Measurements from ENCODE around the gene ELN. TPM values are rescaled to one million over a fixed set of nuclear protein-coding genes. Genes with fewer than 3 reads are reported as not detected.

Gene ELN
- total RNA-seq, 2 experiments from 2014 or later: not detected

DNA sequence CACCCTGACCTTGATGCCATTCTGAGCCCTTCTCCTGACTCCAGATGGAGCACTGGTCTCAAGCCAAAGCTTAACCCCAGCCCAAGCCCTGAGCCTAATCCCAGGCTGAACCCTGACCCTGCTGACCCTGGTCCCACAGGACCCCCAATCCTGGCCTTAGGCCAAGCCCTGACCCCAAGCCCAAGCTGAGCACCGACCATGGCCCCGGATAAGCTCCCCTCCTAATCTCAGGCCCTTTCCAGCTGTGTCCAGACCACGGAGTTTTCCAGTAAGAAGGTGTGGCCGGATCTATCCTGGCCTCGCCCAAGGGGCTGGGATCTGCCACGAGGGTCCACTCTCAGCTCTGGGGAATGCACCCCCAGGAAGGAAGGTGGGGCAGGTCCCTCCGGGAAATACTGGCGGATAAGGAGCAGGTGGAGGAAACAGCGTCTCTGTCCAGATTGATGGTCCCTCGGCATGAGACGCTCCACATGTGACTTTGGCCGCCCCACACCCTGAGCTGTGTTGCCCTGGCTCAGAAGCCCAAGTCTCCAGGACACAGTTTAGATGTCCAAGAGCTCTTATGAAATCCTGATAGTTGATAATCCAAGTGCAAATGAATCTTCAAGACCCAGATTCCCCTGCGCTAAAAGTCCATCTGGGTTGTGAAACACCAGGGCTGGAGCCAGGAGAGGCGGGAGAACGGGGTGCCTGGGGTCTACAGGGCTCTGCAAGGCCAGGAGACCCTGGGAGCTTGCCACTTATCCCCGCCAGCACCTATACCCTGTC is 10.4 kb downstream of the ELN start:
- no peak overlapping the region for H3K4me3 ChIP-seq (ENCODE audit: low read length)
- DNase-seq: no peak
- peaks cover 5% of the 10 kb centered on the region for H3K27me3 Mint-ChIP-seq
- H3K9me3 ChIP-seq (ENCODE audit: control insufficient read depth in 1 of 2, insufficient read depth in 1 of 2, low read length in 2 of 2): no peaks in the 10 kb centered on the region
- no peak overlapping the region for H3K27ac ChIP-seq (ENCODE audit: low read depth in 1 of 2, low read length in 2 of 2)
- TF ChIP-seq, protein P1, sequence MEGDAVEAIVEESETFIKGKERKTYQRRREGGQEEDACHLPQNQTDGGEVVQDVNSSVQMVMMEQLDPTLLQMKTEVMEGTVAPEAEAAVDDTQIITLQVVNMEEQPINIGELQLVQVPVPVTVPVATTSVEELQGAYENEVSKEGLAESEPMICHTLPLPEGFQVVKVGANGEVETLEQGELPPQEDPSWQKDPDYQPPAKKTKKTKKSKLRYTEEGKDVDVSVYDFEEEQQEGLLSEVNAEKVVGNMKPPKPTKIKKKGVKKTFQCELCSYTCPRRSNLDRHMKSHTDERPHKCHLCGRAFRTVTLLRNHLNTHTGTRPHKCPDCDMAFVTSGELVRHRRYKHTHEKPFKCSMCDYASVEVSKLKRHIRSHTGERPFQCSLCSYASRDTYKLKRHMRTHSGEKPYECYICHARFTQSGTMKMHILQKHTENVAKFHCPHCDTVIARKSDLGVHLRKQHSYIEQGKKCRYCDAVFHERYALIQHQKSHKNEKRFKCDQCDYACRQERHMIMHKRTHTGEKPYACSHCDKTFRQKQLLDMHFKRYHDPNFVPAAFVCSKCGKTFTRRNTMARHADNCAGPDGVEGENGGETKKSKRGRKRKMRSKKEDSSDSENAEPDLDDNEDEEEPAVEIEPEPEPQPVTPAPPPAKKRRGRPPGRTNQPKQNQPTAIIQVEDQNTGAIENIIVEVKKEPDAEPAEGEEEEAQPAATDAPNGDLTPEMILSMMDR (IDR thresholded peaks at IDR 0.05): no peak
- H3K36me3 Mint-ChIP-seq (ENCODE audit: low read depth): no peaks in the 10 kb centered on the region
- H3K36me3 ChIP-seq (ENCODE audit: insufficient read depth, low read length): no peaks in the 10 kb centered on the region
- no peaks in the 10 kb centered on the region for H3K4me1 Mint-ChIP-seq (ENCODE audit: low read depth)
- H3K9me3 Mint-ChIP-seq: no peaks in the 10 kb centered on the region
- no peaks in the 10 kb centered on the region for H3K27me3 ChIP-seq (ENCODE audit: control insufficient read depth in 1 of 2, insufficient read depth in 2 of 2, low read length in 2 of 2)
- no peak overlapping the region for H3K27ac Mint-ChIP-seq
- H3K4me3 Mint-ChIP-seq: no peak overlapping the region
- ChIA-PET POLR2A (no interaction called here), CTCF (interaction anchor here (0.6 to 1.0 kb wide), 2 partner anchors 12 to 30 kb away, joined by 3 to 5 read pairs; no protein-coding TSS in a partner anchor)
- intact Hi-C loops (cut with DNase I, micrococcal nuclease): no loop called here
- H3K4me1 ChIP-seq (ENCODE audit: insufficient read depth, low read length): no peaks in the 10 kb centered on the region
- no peak for ATAC-seq (ENCODE audit: poor library complexity)

DNA sequence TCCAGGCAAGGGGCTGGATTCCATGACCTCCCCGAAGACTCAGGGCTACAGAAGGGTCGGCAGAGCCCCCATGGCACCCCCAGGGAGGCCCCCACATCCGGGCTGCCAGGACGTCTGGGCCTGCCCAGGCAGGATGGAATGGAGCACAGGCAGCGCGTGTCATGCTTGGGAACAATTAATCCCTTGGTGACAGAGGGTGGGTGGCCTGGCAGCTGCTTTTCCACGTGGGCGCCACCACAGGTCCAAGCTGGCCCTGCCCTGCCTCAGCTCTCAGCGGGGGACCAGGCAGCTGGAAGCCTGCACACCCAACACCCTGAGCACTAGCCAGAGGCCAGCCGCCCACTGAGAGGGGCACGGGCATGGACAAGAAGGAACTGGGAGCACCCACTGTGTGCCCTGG is 11.4 kb downstream of the ELN start:
- H3K9me3 ChIP-seq (ENCODE audit: control insufficient read depth in 1 of 2, insufficient read depth in 1 of 2, low read length in 2 of 2): no peaks in the 10 kb centered on the region
- Mint-ChIP-seq H3K27me3 (peaks cover 5% of the 10 kb centered on the region), H3K27ac (no peak overlapping the region), H3K4me3 (no peak overlapping the region), H3K4me1 (ENCODE audit: low read depth) (no peaks in the 10 kb centered on the region), H3K36me3 (ENCODE audit: low read depth) (no peaks in the 10 kb centered on the region), H3K9me3 (no peaks in the 10 kb centered on the region)
- TF ChIP-seq, protein P1 (IDR thresholded peaks at IDR 0.05): no peak
- H3K27me3 ChIP-seq (ENCODE audit: control insufficient read depth in 1 of 2, insufficient read depth in 2 of 2, low read length in 2 of 2): peaks cover 0 to 2% of the 10 kb centered on the region in 2 experiments
- ChIA-PET CTCF (interaction anchor here (0.6 kb wide), 1 partner anchor 29 kb away, joined by 5 read pairs; no protein-coding TSS in a partner anchor), POLR2A (no interaction called here)
- no peaks in the 10 kb centered on the region for H3K36me3 ChIP-seq (ENCODE audit: insufficient read depth, low read length)
- no peak overlapping the region for H3K4me3 ChIP-seq (ENCODE audit: low read length)
- DNase-seq (no peak), ATAC-seq (ENCODE audit: poor library complexity) (no peak)
- H3K27ac ChIP-seq (ENCODE audit: low read depth in 1 of 2, low read length in 2 of 2): no peak overlapping the region
- intact Hi-C loops (cut with DNase I, micrococcal nuclease): no loop called here
- H3K4me1 ChIP-seq (ENCODE audit: insufficient read depth, low read length): no peaks in the 10 kb centered on the region

DNA sequence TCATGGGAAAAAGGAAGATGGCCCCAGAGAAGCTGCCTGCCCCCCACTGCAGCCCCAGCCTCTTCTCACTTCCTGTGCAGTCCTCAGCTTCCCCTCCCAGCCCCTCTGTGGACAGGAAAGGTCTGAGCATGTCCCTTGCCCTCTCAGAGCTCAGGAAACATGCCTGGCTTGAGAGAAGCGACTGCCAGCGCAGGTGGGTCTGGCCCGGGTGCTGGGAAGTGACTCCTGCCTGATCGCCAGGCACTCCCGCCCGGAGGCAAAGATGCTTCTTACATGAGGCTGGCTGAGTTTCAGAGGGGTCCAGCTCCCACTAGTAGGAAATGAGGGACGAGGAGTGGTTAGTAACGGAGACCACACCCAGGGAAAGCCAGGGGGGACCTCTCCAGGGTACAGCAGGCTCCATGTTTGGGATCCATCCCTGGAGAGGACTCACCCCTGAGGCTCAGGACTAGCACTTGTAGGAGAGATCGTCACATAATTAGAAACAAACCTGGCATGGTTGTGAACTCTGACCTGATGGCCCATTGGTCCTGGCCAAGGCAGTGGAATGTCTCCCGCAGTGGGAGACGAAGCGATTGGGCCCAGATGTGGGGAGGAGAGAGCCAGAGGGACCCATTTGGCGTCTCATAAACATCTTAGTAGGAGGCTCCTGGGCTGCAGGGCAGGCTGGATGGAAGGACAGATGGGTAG is 12.3 kb downstream of the ELN start:
- CTCF ChIA-PET: no interaction called here
- no peak overlapping the region for H3K27ac Mint-ChIP-seq

More for the DNA sequence above, 12.3 kb downstream of the ELN start:
- intact Hi-C loops (cut with DNase I, micrococcal nuclease): no loop called here
- no peaks in the 10 kb centered on the region for H3K36me3 ChIP-seq (ENCODE audit: insufficient read depth, low read length)
- peaks cover 5% of the 10 kb centered on the region for H3K27me3 Mint-ChIP-seq
- H3K4me3 Mint-ChIP-seq: no peak overlapping the region
- no peaks in the 10 kb centered on the region for H3K36me3 Mint-ChIP-seq (ENCODE audit: low read depth)
- DNase-seq (no peak), ATAC-seq (ENCODE audit: poor library complexity) (no peak)
- peaks cover 0 to 2% of the 10 kb centered on the region in 2 experiments for H3K27me3 ChIP-seq (ENCODE audit: control insufficient read depth in 1 of 2, insufficient read depth in 2 of 2, low read length in 2 of 2)
- H3K4me1 Mint-ChIP-seq (ENCODE audit: low read depth): no peaks in the 10 kb centered on the region
- no peaks in the 10 kb centered on the region for H3K4me1 ChIP-seq (ENCODE audit: insufficient read depth, low read length)
- no peaks in the 10 kb centered on the region for H3K9me3 Mint-ChIP-seq
- H3K27ac ChIP-seq (ENCODE audit: low read depth in 1 of 2, low read length in 2 of 2): no peak overlapping the region
- TF ChIP-seq, protein P1 (IDR thresholded peaks at IDR 0.05): no peak
- H3K9me3 ChIP-seq (ENCODE audit: control insufficient read depth in 1 of 2, insufficient read depth in 1 of 2, low read length in 2 of 2): no peaks in the 10 kb centered on the region
- no peak overlapping the region for H3K4me3 ChIP-seq (ENCODE audit: low read length)
- POLR2A ChIA-PET: no interaction called here

All from CD4-positive, alpha-beta T cell (primary cell).